Spleen (tissue), 7 donors: ENCODE measurements around the gene IL12RB2.

ENCODE experiments used
- POLR2AphosphoS5 ChIP-seq, 3 donors: sonication (generic); formaldehyde crosslinking; IDR thresholded peaks; one replicate each; pipeline ENCODE4 v1.5.1; 2017; ENCODE audit warnings: antibody characterized with exemption in 3 of 3
- TF ChIP-seq, protein P1 (sequence below), 11 experiments: fragments of 200-600 bp in 7 of 11; fragments of 450-650 bp in 4 of 11; sonication (generic) in 4 of 11; IDR thresholded peaks in 8 of 11; conservative IDR thresholded peaks in 3 of 11; 1 replicate in 7 of 11; 2 replicates in 4 of 11; pipeline versions ENCODE4 v1.4.0 to v1.8.0; 2016 to 2021; ENCODE audit warnings: antibody characterized with exemption in 11 of 11, inconsistent platforms in 4 of 11, mild to moderate bottlenecking in 1 of 11
- donor health status: DM: no; HTN: no; CAD: no; lungs with moderate emphysema.
- donor health status: DM: no; HTN: no; CAD: no.
- donor health status: DM: no; HTN: no; CAD: no.

DNA sequence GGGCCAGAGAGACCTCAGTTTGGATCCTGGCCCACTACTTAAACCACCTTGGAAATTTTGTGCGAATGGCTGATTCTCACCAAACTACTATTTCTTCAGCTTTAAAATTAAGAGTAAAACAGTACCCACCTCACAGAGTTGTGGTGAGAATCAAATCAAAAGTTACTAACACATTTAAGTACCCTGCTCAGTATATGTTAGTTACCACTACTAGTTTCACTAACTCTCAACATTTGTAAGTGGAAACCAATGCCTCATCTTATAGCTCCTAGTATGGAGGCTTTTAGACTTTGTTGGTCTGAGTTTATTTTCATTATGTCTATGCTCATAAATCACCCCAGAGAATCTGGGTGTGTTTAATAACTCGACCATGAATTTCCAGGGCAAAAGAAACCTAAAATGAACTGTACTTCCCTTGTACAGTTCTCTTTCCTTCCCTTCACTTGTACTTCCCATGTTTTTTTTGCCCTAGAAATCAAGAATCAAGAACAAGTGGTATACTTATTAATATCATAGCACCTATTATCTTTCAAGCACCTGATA is 134.1 kb downstream of the IL12RB2 start:
- TF ChIP-seq, protein P1, sequence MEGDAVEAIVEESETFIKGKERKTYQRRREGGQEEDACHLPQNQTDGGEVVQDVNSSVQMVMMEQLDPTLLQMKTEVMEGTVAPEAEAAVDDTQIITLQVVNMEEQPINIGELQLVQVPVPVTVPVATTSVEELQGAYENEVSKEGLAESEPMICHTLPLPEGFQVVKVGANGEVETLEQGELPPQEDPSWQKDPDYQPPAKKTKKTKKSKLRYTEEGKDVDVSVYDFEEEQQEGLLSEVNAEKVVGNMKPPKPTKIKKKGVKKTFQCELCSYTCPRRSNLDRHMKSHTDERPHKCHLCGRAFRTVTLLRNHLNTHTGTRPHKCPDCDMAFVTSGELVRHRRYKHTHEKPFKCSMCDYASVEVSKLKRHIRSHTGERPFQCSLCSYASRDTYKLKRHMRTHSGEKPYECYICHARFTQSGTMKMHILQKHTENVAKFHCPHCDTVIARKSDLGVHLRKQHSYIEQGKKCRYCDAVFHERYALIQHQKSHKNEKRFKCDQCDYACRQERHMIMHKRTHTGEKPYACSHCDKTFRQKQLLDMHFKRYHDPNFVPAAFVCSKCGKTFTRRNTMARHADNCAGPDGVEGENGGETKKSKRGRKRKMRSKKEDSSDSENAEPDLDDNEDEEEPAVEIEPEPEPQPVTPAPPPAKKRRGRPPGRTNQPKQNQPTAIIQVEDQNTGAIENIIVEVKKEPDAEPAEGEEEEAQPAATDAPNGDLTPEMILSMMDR (IDR thresholded peaks at IDR 0.05 in 8 of 11, conservative IDR thresholded peaks at IDR 0.05 in 3 of 11), result no peak
- no peak for TF ChIP-seq POLR2AphosphoS5 (IDR thresholded peaks at IDR 0.05)
